Measurements from ENCODE around the gene COL4A2.

The COL4A2 gene

GRCh38 chr13:110297011-110297410, 10.1 kb upstream of the COL4A2 start:
- H3K4me3 ChIP-seq (ENCODE audit: low read depth, low read length) = no peak overlapping the region
- no peak for TF ChIP-seq CTCF (IDR thresholded peaks at IDR 0.05; ENCODE audit: borderline replicate concordance, insufficient read depth, low read depth, low read length)

GRCh38 chr13:110297766-110298504, 9.1 kb upstream of the COL4A2 start:
- no peak for TF ChIP-seq CTCF (IDR thresholded peaks at IDR 0.05; ENCODE audit: borderline replicate concordance, insufficient read depth, low read depth, low read length)
- no peak overlapping the region for H3K4me3 ChIP-seq (ENCODE audit: low read depth, low read length)

- no peak for TF ChIP-seq CTCF (IDR thresholded peaks at IDR 0.05; ENCODE audit: borderline replicate concordance, insufficient read depth, low read depth, low read length)
- H3K4me3 ChIP-seq (ENCODE audit: low read depth, low read length) = no peak overlapping the region
These were observed 8.4 kb upstream of the COL4A2 start for GRCh38 chr13:110298505-110299282.

- no peak for TF ChIP-seq CTCF (IDR thresholded peaks at IDR 0.05; ENCODE audit: borderline replicate concordance, insufficient read depth, low read depth, low read length)
- H3K4me3 ChIP-seq (ENCODE audit: low read depth, low read length) = no peak overlapping the region
These were observed 7.7 kb upstream of the COL4A2 start for GRCh38 chr13:110299283-110299840.

GRCh38 chr13:110300090-110300815, 6.8 kb upstream of the COL4A2 start:
- no peak overlapping the region for H3K4me3 ChIP-seq (ENCODE audit: low read depth, low read length)
- no peak for TF ChIP-seq CTCF (IDR thresholded peaks at IDR 0.05; ENCODE audit: borderline replicate concordance, insufficient read depth, low read depth, low read length)

GRCh38 chr13:110301083-110301482, 6.0 kb upstream of the COL4A2 start:
- no peak for TF ChIP-seq CTCF (IDR thresholded peaks at IDR 0.05; ENCODE audit: borderline replicate concordance, insufficient read depth, low read depth, low read length)
- H3K4me3 ChIP-seq (ENCODE audit: low read depth, low read length) = no peak overlapping the region
